Thyroid gland (tissue), 4 donors: ENCODE results near the gene NEFH. TPM values are rescaled to one million over a fixed set of nuclear protein-coding genes. Genes with fewer than 3 reads are reported as not detected.

Experiments
- DNase-seq, 2 donors: peaks; one replicate each; pipeline ENCODE4 v3.0.0-alpha.2; 2019
- H3K27ac ChIP-seq, 3 donors: fragments of 200-600 bp; sonication (generic); 1 replicate in 2 of 3; 2 replicates in 1 of 3; pipeline ENCODE4 v1.5.1; 2016 to 2019; ENCODE audit warnings: mild to moderate bottlenecking in 1 of 3, moderate library complexity in 1 of 3
- H3K27me3 ChIP-seq: fragments of 200-600 bp; sonication (generic); one replicate; pipeline ENCODE4 v1.5.1; 2019
- H3K36me3 ChIP-seq, 2 donors: fragments of 200-600 bp; sonication (generic); one replicate each; pipeline ENCODE4 v1.5.1; 2016 to 2019
- H3K4me1 ChIP-seq, 2 donors: fragments of 200-600 bp; sonication (generic); one replicate each; pipeline ENCODE4 v1.5.1; 2017 to 2019
- H3K4me3 ChIP-seq, 3 donors: fragments of 200-600 bp; sonication (generic); replicated peaks in 1 of 3; 1 replicate in 2 of 3; 2 replicates in 1 of 3; pipeline ENCODE4 v1.5.1; 2016; ENCODE audit warnings: mild to moderate bottlenecking in 1 of 3
- H3K9me3 ChIP-seq: fragments of 200-600 bp; sonication (generic); one replicate; pipeline ENCODE4 v1.5.1; 2017
- CTCF ChIP-seq, 6 experiments: fragments of 200-600 bp in 3 of 6; fragments of 450-650 bp in 3 of 6; sonication (generic) in 3 of 6; IDR thresholded peaks; one replicate each; pipeline ENCODE4 v1.5.1; 2016 to 2019; ENCODE audit warnings: antibody characterized with exemption in 6 of 6, mild to moderate bottlenecking in 2 of 6, inconsistent platforms in 1 of 6, moderate library complexity in 1 of 6
- POLR2A ChIP-seq, 2 donors: fragments of 450-650 bp; IDR thresholded peaks; one replicate each; pipeline ENCODE4 v1.6.1; 2017; ENCODE audit warnings: antibody characterized with exemption in 2 of 2, mild to moderate bottlenecking in 2 of 2, moderate library complexity in 1 of 2
- WGBS, 2 donors: methylation state at CpG; one replicate each; pipeline ENCODE4 v1.1.5; 2017; 5-methylcytosine and 5-hydroxymethylcytosine counted together
- intact Hi-C: fragments of 100-400 bp; cut with DNase I; formaldehyde crosslinking; loops from one replicate; pipeline ENCODE4 v1.15.1; 2023
- total RNA-seq, 4 donors: library from RNA; depleted of rRNA; stranded (reverse); fragments of >200 nt; gene quantifications; one replicate each; pipeline ENCODE4 v1.2.3, GENCODE V29; 2016

Gene NEFH
- total RNA-seq, 4 donors from 2014 or later, result 0.27 to 0.44 (median 0.33) TPM; not detected in 1

GRCh38 chr22:29539105-29539504, 59.1 kb downstream of the NEFH start:
- no peaks in the 10 kb centered on the region for H3K27me3 ChIP-seq
- H3K36me3 ChIP-seq, result peaks cover 64 to 72% of the 10 kb centered on the region in 2 donors
- no peak for DNase-seq
- H3K9me3 ChIP-seq, result no peaks in the 10 kb centered on the region
- no peak overlapping the region for H3K4me3 ChIP-seq
- no peaks in the 10 kb centered on the region for H3K4me1 ChIP-seq
- 69 to 75% methylated on average over 3 of the region's 3 CpGs for WGBS, 2 donors
- H3K27ac ChIP-seq, result no peak overlapping the region
- intact Hi-C loops, result no loop called here
- TF ChIP-seq CTCF (IDR thresholded peaks at IDR 0.05), result no peak
- no peak for TF ChIP-seq POLR2A (IDR thresholded peaks at IDR 0.05)

Other genes with a start within 250 kb of the NEFH start
- 10 to 100 TPM; 27.8 to 54.9 (median 48.9) TPM for gene RHBDD3, start 212.2 kb upstream of the NEFH start, total RNA-seq
- gene EWSR1, start 211.9 kb upstream of the NEFH start, total RNA-seq, result 100 to 1,000 TPM; 205 to 290 (median 258) TPM
- gene GAS2L1, start 173.6 kb upstream of the NEFH start, total RNA-seq, result 10 to 100 TPM in 3 of 4 donors, 1 to 10 TPM in 1; 9.3 to 22.2 (median 15.7) TPM
- gene RASL10A, start 164.5 kb upstream of the NEFH start, total RNA-seq, result 1 to 10 TPM in 1 of 4 donors, under 1 TPM in 1, not detected in 2; 0.67 to 1.7 TPM
- 100 to 1,000 TPM in 1 of 4 donors, 10 to 100 TPM in 3; 45.0 to 103 (median 91.4) TPM for gene AP1B1, start 91.6 kb upstream of the NEFH start, total RNA-seq
- gene RFPL1, start 41.6 kb upstream of the NEFH start, total RNA-seq, result not detected
- 10 to 100 TPM; 23.9 to 46.6 (median 30.3) TPM for gene THOC5, start 73.5 kb downstream of the NEFH start, total RNA-seq
- 10 to 100 TPM; 24.2 to 55.4 (median 39.6) TPM for gene NIPSNAP1, start 100.9 kb downstream of the NEFH start, total RNA-seq
- 10 to 100 TPM; 37.5 to 65.5 (median 51.6) TPM for gene NF2, start 123.4 kb downstream of the NEFH start, total RNA-seq
- 1 to 10 TPM in 1 of 4 donors, under 1 TPM in 1, not detected in 2; 0.73 to 1.0 TPM for gene CABP7, start 239.8 kb downstream of the NEFH start, total RNA-seq